Astrocyte (in vitro differentiated cells and primary cell): ENCODE measurements around the gene SRGAP1. TPM values are rescaled to one million over a fixed set of nuclear protein-coding genes. Genes with fewer than 3 reads are reported as not detected.

Source experiments
- DNase-seq: peaks from one replicate; pipeline ENCODE4 v3.0.0-alpha.2; 2010; ENCODE audit warnings: low read depth
- FAIRE-seq: peaks from 2 replicates; lab custom pipeline; 2011; peaks lifted over from hg19 to GRCh38; lab: Jason Lieb, UNC
- H2AFZ ChIP-seq: 2 replicates; pipeline ENCODE4 v1.6.0; 2012; ENCODE audit warnings: low read depth, low read length, inconsistent platforms
- H3K27ac ChIP-seq: 2 replicates; pipeline ENCODE4 v1.5.1; 2011; ENCODE audit warnings: low read depth, low read length, inconsistent platforms
- H3K27me3 ChIP-seq: 2 replicates; pipeline ENCODE4 v1.6.0; 2011; ENCODE audit warnings: low read length, inconsistent platforms; ENCODE audit not compliant: insufficient read depth
- H3K36me3 ChIP-seq: 2 replicates; pipeline ENCODE4 v1.5.1; 2011; ENCODE audit warnings: low read length, inconsistent platforms; ENCODE audit not compliant: insufficient read depth
- H3K4me1 ChIP-seq: 2 replicates; pipeline ENCODE4 v1.5.1; 2011; ENCODE audit warnings: low read length, inconsistent platforms; ENCODE audit not compliant: insufficient read depth
- H3K4me2 ChIP-seq: 2 replicates; pipeline ENCODE4 v1.6.0; 2012; ENCODE audit warnings: low read length, inconsistent platforms
- H3K4me3 ChIP-seq: 2 replicates; pipeline ENCODE4 v1.5.1; 2011; ENCODE audit warnings: low read depth, mild to moderate bottlenecking, low read length, inconsistent platforms; ENCODE audit not compliant: insufficient read depth
- H3K79me2 ChIP-seq: 2 replicates; pipeline ENCODE4 v1.6.0; 2012; ENCODE audit warnings: mild to moderate bottlenecking, low read length, inconsistent platforms; ENCODE audit not compliant: insufficient read depth
- H3K9ac ChIP-seq: 2 replicates; pipeline ENCODE4 v1.6.0; 2012; ENCODE audit warnings: mild to moderate bottlenecking, low read length, inconsistent platforms
- H3K9me3 ChIP-seq: 2 replicates; pipeline ENCODE4 v1.5.1; 2012; ENCODE audit warnings: low read depth, mild to moderate bottlenecking, low read length, inconsistent platforms; ENCODE audit not compliant: insufficient read depth
- H4K20me1 ChIP-seq: 2 replicates; pipeline ENCODE4 v1.6.0; 2012; ENCODE audit warnings: low read length, inconsistent platforms; ENCODE audit not compliant: insufficient read depth
- H3K27ac Mint-ChIP-seq: one replicate; pipeline ENCODE4 v1.8.0; 2021; ENCODE audit warnings: mild to moderate bottlenecking, mixed read lengths; ENCODE audit not compliant: unreplicated experiment
- H3K27me3 Mint-ChIP-seq: one replicate; pipeline ENCODE4 v1.8.0; 2021; ENCODE audit warnings: low read depth, mixed read lengths; ENCODE audit not compliant: unreplicated experiment
- H3K36me3 Mint-ChIP-seq: one replicate; pipeline ENCODE4 v1.8.0; 2021; ENCODE audit warnings: low read depth, mixed read lengths; ENCODE audit not compliant: unreplicated experiment
- H3K4me1 Mint-ChIP-seq: one replicate; pipeline ENCODE4 v1.8.0; 2021; ENCODE audit warnings: low read depth, mixed read lengths; ENCODE audit not compliant: unreplicated experiment
- H3K4me3 Mint-ChIP-seq: one replicate; pipeline ENCODE4 v1.8.0; 2021; ENCODE audit warnings: mild to moderate bottlenecking, moderate library complexity, mixed read lengths; ENCODE audit not compliant: unreplicated experiment
- H3K9me3 Mint-ChIP-seq: one replicate; pipeline ENCODE4 v1.8.0; 2021; ENCODE audit warnings: mild to moderate bottlenecking, mixed read lengths; ENCODE audit not compliant: unreplicated experiment
- CTCF ChIP-seq: IDR thresholded peaks from 2 replicates; pipeline ENCODE4 v1.5.1; 2011; ENCODE audit warnings: low read depth, mild to moderate bottlenecking, inconsistent platforms, low read length, moderate library complexity; ENCODE audit not compliant: insufficient read depth
- EZH2 ChIP-seq: IDR thresholded peaks from 2 replicates; pipeline ENCODE4 v1.6.1; 2012; ENCODE audit warnings: mild to moderate bottlenecking, low read length, inconsistent platforms; ENCODE audit not compliant: insufficient read depth
- total RNA-seq: library from RNA; stranded (reverse); gene quantifications from 2 replicates; pipeline ENCODE4 v1.2.1, GENCODE V29; 2021

SRGAP1 gene
- total RNA-seq, 1 donor from 2014 or later, result 15.2 TPM

GRCh38 chr12:63905544-63905943 is 61.0 kb downstream of the SRGAP1 start:
- H3K4me1 ChIP-seq, result no peaks in the 10 kb centered on the region
- no peaks in the 10 kb centered on the region for H3K36me3 ChIP-seq
- H3K27ac ChIP-seq, result no peak overlapping the region
- no peak overlapping the region for H3K4me2 ChIP-seq
- no peak overlapping the region for H3K9ac ChIP-seq
- H4K20me1 ChIP-seq, result peaks cover 37% of the 10 kb centered on the region
- H3K9me3 ChIP-seq, result no peaks in the 10 kb centered on the region
- FAIRE-seq (no peak), DNase-seq (no peak)
- H3K27ac Mint-ChIP-seq, result no peak overlapping the region
- no peak overlapping the region for H3K4me3 Mint-ChIP-seq
- no peaks in the 10 kb centered on the region for H3K9me3 Mint-ChIP-seq
- no peaks in the 10 kb centered on the region for H3K27me3 ChIP-seq
- H3K4me3 ChIP-seq, result no peak overlapping the region
- H3K27me3 Mint-ChIP-seq, result no peaks in the 10 kb centered on the region
- H2AFZ ChIP-seq, result no peak overlapping the region
- peaks cover 12% of the 10 kb centered on the region for H3K4me1 Mint-ChIP-seq
- TF ChIP-seq CTCF, result no peak
- no peak for TF ChIP-seq EZH2
- no peaks in the 10 kb centered on the region for H3K36me3 Mint-ChIP-seq
- peaks cover 80% of the 10 kb centered on the region for H3K79me2 ChIP-seq

GRCh38 chr12:63906876-63907275 is 62.4 kb downstream of the SRGAP1 start:
- H4K20me1 ChIP-seq, result peaks cover 34% of the 10 kb centered on the region
- H3K27me3 ChIP-seq, result no peaks in the 10 kb centered on the region
- no peak overlapping the region for H2AFZ ChIP-seq
- Mint-ChIP-seq H3K36me3 (no peaks in the 10 kb centered on the region), H3K27ac (no peak overlapping the region), H3K4me3 (no peak overlapping the region), H3K4me1 (peaks cover 14% of the 10 kb centered on the region), H3K27me3 (no peaks in the 10 kb centered on the region), H3K9me3 (no peaks in the 10 kb centered on the region)
- no peak overlapping the region for H3K9ac ChIP-seq
- TF ChIP-seq CTCF (no peak), EZH2 (no peak)
- peaks cover 78% of the 10 kb centered on the region for H3K79me2 ChIP-seq
- no peak for FAIRE-seq
- H3K36me3 ChIP-seq, result no peaks in the 10 kb centered on the region
- no peak for DNase-seq
- H3K4me2 ChIP-seq, result no peak overlapping the region
- no peak overlapping the region for H3K4me3 ChIP-seq
- H3K9me3 ChIP-seq, result no peaks in the 10 kb centered on the region
- no peak overlapping the region for H3K27ac ChIP-seq
- no peaks in the 10 kb centered on the region for H3K4me1 ChIP-seq

GRCh38 chr12:63907561-63907960 is 63.1 kb downstream of the SRGAP1 start:
- no peaks in the 10 kb centered on the region for H3K36me3 ChIP-seq
- Mint-ChIP-seq H3K27ac (no peak overlapping the region), H3K4me1 (peaks cover 14% of the 10 kb centered on the region), H3K27me3 (no peaks in the 10 kb centered on the region), H3K36me3 (no peaks in the 10 kb centered on the region), H3K4me3 (no peak overlapping the region), H3K9me3 (no peaks in the 10 kb centered on the region)
- H4K20me1 ChIP-seq, result peaks cover 34% of the 10 kb centered on the region
- H3K4me2 ChIP-seq, result no peak overlapping the region
- H3K9ac ChIP-seq, result no peak overlapping the region
- H3K4me1 ChIP-seq, result no peaks in the 10 kb centered on the region
- H3K27ac ChIP-seq, result no peak overlapping the region
- no peaks in the 10 kb centered on the region for H3K9me3 ChIP-seq
- no peaks in the 10 kb centered on the region for H3K27me3 ChIP-seq
- DNase-seq, result no peak
- H3K79me2 ChIP-seq, result peaks cover 75% of the 10 kb centered on the region
- FAIRE-seq, result no peak
- TF ChIP-seq CTCF (no peak), EZH2 (no peak)
- H3K4me3 ChIP-seq, result no peak overlapping the region
- no peak overlapping the region for H2AFZ ChIP-seq
